Loucy (cell line): ENCODE results near the gene MUC5AC.

Experiments used
- EZH2phosphoT487 ChIP-seq: fragments of 200-600 bp; IDR thresholded peaks from 2 replicates; pipeline ENCODE4 v1.6.1; 2018; ENCODE audit warnings: antibody characterized with exemption, mild to moderate bottlenecking, moderate library complexity, borderline replicate concordance
- TF ChIP-seq, protein P1 (sequence below): fragments of 200-600 bp; sonication (generic); conservative IDR thresholded peaks from 2 replicates; pipeline ENCODE4 v1.5.1; 2014; ENCODE audit warnings: mild to moderate bottlenecking, antibody characterized with exemption, low read length

DNA sequence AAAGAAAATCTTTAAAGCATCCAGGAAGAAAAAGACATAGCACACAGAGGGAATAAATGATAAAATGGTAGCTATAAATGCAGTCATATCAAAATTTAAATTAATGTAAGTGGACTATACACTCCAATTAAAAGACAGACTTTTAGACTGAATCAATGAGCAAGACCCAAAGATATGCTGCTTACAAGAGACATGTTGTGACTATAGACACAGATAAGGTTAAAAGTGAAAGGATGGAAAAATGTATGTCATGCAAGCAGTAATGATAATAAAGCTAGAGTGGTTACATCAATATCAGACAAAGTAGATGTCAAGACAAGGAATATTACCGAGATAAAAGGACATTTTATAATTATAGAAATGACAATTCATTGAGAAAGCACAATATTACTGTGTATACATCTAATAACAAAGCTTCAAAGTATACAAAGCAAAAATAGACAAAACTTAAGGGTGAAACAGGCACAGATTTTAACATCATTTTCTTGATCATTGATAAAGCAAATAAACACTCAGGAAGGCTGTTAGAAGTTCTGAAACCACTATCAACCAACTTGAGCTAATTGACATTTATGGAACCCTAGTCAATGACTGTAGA lies 22.8 kb upstream of the MUC5AC start:
- TF ChIP-seq, protein P1, sequence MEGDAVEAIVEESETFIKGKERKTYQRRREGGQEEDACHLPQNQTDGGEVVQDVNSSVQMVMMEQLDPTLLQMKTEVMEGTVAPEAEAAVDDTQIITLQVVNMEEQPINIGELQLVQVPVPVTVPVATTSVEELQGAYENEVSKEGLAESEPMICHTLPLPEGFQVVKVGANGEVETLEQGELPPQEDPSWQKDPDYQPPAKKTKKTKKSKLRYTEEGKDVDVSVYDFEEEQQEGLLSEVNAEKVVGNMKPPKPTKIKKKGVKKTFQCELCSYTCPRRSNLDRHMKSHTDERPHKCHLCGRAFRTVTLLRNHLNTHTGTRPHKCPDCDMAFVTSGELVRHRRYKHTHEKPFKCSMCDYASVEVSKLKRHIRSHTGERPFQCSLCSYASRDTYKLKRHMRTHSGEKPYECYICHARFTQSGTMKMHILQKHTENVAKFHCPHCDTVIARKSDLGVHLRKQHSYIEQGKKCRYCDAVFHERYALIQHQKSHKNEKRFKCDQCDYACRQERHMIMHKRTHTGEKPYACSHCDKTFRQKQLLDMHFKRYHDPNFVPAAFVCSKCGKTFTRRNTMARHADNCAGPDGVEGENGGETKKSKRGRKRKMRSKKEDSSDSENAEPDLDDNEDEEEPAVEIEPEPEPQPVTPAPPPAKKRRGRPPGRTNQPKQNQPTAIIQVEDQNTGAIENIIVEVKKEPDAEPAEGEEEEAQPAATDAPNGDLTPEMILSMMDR, result no peak
- TF ChIP-seq EZH2phosphoT487, result no peak
